OCI-LY7 (cell line): ENCODE data around the gene POU6F2. TPM values are rescaled to one million over a fixed set of nuclear protein-coding genes. Genes with fewer than 3 reads are reported as not detected.

Experiments used
- BruUV-seq: library from RNA; stranded (reverse); fragments of 400-500 nt; replicated peaks from 2 replicates; lab custom pipeline; 2021; lab: Mats Ljungman, UMichigan
- CTCF ChIA-PET: fragments of 300-600 bp; sonication (Branson Sonifier 250); formaldehyde crosslinking; loops from one replicate; lab custom pipeline; 2022; ENCODE audit warnings: antibody characterized with exemption; ENCODE audit not compliant: unreplicated experiment; lab: Charles Lee
- POLR2A ChIA-PET: fragments of 300-600 bp; sonication (Branson Sonifier 250); formaldehyde crosslinking; loops from one replicate; lab custom pipeline; 2022; ENCODE audit warnings: antibody characterized with exemption; lab: Charles Lee
- DNase-seq: peaks from one replicate; pipeline ENCODE4 v3.0.0-alpha.2; 2015; ENCODE audit warnings: low spot score
- H2AFZ ChIP-seq: fragments of 200-600 bp; sonication (generic), shearing (Covaris generic); 2 replicates; pipeline ENCODE4 v1.6.1; 2014; ENCODE audit warnings: mild to moderate bottlenecking, antibody characterized with exemption, low read length, moderate library complexity
- H3K27ac ChIP-seq: fragments of 200-600 bp; sonication (generic); 2 replicates; pipeline ENCODE4 v1.5.1; 2014; ENCODE audit warnings: mixed run types, low read depth, mild to moderate bottlenecking, moderate library complexity, low read length, inconsistent platforms; ENCODE audit not compliant: poor library complexity, severe bottlenecking
- H3K36me3 ChIP-seq: fragments of 200-600 bp; sonication (generic); 2 replicates; pipeline ENCODE4 v1.6.1; 2014; ENCODE audit warnings: mild to moderate bottlenecking, antibody characterized with exemption, low read length, moderate library complexity, mixed read lengths; ENCODE audit not compliant: insufficient read depth
- H3K4me1 ChIP-seq: fragments of 200-600 bp; sonication (generic); 2 replicates; pipeline ENCODE4 v1.5.1; 2014; ENCODE audit warnings: mild to moderate bottlenecking, low read length; ENCODE audit not compliant: insufficient read depth, poor library complexity, severe bottlenecking
- H3K4me2 ChIP-seq: fragments of 200-600 bp; sonication (generic); 2 replicates; pipeline ENCODE4 v1.6.1; 2014; ENCODE audit warnings: mild to moderate bottlenecking, low read length
- H3K4me3 ChIP-seq: fragments of 200-600 bp; sonication (generic); 2 replicates; pipeline ENCODE4 v1.5.1; 2014; ENCODE audit warnings: mild to moderate bottlenecking, low read depth, low read length; ENCODE audit not compliant: poor library complexity, severe bottlenecking
- H3K79me2 ChIP-seq: fragments of 200-600 bp; sonication (generic); 2 replicates; pipeline ENCODE4 v1.6.1; 2016; ENCODE audit warnings: low read depth, mild to moderate bottlenecking, low read length, moderate library complexity, mixed read lengths; ENCODE audit not compliant: insufficient read depth
- H3K9me2 ChIP-seq: fragments of 200-600 bp; sonication (generic); 2 replicates; pipeline ENCODE4 v1.6.1; 2016; ENCODE audit warnings: mild to moderate bottlenecking, low read length, mixed read lengths; ENCODE audit not compliant: insufficient read depth
- H3K9me3 ChIP-seq: fragments of 200-600 bp; sonication (generic); 2 replicates; pipeline ENCODE4 v1.6.1; 2014; ENCODE audit warnings: mild to moderate bottlenecking, mixed run types, low read length, mixed read lengths
- H4K20me1 ChIP-seq: fragments of 200-600 bp; sonication (generic); 2 replicates; pipeline ENCODE4 v1.6.1; 2014; ENCODE audit warnings: mild to moderate bottlenecking, antibody characterized with exemption, low read length, moderate library complexity, mixed read lengths; ENCODE audit not compliant: insufficient read depth
- EZH2phosphoT487 ChIP-seq: fragments of 200-600 bp; sonication (generic); IDR thresholded peaks from 2 replicates; pipeline ENCODE4 v1.6.1; 2018; ENCODE audit warnings: low read depth, borderline replicate concordance, mild to moderate bottlenecking, mixed run types, antibody characterized with exemption, low read length, moderate library complexity, mixed read lengths
- intact Hi-C: fragments of 100-400 bp; cut with micrococcal nuclease; formaldehyde crosslinking; loops from one replicate; pipeline ENCODE4 v1.10.0; 2022; ENCODE audit not compliant: unreplicated experiment
- total RNA-seq, 2 experiments: library from RNA; depleted of rRNA in 1 of 2; stranded (reverse); fragments of >200 nt in 1 of 2; shearing (Covaris generic) in 1 of 2; gene quantifications; 2 replicates each; pipeline ENCODE4 v1.2.3, GENCODE V29; 2014 to 2022
- TF ChIP-seq, protein P1 (sequence below): fragments of 200-600 bp; sonication (generic); conservative IDR thresholded peaks from 2 replicates; pipeline ENCODE4 v1.5.1; 2014; ENCODE audit warnings: mild to moderate bottlenecking, antibody characterized with exemption, low read length, moderate library complexity, mixed read lengths

POU6F2 gene
- total RNA-seq, 2 experiments from 2014 or later = 0.40 TPM; not detected in 1

- no peaks in the 10 kb centered on the region for H3K9me3 ChIP-seq
- no TSS peak for BruUV-seq
- H3K9me2 ChIP-seq = no peaks in the 10 kb centered on the region
- no peak overlapping the region for H3K4me2 ChIP-seq
- no peak for DNase-seq
- H4K20me1 ChIP-seq = no peaks in the 10 kb centered on the region
- intact Hi-C loops = no loop called here
- CTCF ChIA-PET = no interaction called here
- H3K36me3 ChIP-seq = no peaks in the 10 kb centered on the region
- no peaks in the 10 kb centered on the region for H3K4me1 ChIP-seq
- no peaks in the 10 kb centered on the region for H3K79me2 ChIP-seq
- H2AFZ ChIP-seq = no peak overlapping the region
- POLR2A ChIA-PET = interaction anchor here (1.2 kb wide), 1 partner anchor 11 kb away, joined by 4 read pairs; no protein-coding TSS in a partner anchor
- H3K27ac ChIP-seq = no peak overlapping the region
- TF ChIP-seq EZH2phosphoT487 = no peak
- TF ChIP-seq, protein P1, sequence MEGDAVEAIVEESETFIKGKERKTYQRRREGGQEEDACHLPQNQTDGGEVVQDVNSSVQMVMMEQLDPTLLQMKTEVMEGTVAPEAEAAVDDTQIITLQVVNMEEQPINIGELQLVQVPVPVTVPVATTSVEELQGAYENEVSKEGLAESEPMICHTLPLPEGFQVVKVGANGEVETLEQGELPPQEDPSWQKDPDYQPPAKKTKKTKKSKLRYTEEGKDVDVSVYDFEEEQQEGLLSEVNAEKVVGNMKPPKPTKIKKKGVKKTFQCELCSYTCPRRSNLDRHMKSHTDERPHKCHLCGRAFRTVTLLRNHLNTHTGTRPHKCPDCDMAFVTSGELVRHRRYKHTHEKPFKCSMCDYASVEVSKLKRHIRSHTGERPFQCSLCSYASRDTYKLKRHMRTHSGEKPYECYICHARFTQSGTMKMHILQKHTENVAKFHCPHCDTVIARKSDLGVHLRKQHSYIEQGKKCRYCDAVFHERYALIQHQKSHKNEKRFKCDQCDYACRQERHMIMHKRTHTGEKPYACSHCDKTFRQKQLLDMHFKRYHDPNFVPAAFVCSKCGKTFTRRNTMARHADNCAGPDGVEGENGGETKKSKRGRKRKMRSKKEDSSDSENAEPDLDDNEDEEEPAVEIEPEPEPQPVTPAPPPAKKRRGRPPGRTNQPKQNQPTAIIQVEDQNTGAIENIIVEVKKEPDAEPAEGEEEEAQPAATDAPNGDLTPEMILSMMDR = no peak
- no peak overlapping the region for H3K4me3 ChIP-seq
These were observed 292.3 kb downstream of the POU6F2 start for GRCh38 chr7:39270018-39270417.

DNA sequence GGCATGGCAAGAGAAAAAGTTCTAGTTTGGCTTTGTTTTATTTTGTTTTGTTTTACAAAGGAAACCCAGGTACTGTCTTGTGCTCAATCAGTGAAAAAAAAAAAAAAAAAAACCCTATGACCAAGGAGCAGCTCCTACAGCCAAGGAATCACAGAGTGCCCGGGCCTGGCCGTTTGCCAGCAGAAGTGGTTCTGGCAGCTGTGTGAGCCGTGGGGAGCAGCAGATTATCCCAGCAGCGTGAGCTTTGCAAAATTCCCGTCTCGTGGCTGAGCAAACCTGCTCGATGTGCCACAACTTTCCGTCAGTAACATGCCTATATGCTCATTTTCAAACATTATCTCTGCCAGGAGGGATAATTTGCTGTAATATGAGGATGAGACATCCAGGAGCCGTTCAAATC, 293.7 kb downstream of the POU6F2 start:
- no peak overlapping the region for H2AFZ ChIP-seq
- H3K79me2 ChIP-seq = no peaks in the 10 kb centered on the region
- H3K27ac ChIP-seq = no peak overlapping the region
- intact Hi-C loops = no loop called here
- no peaks in the 10 kb centered on the region for H3K4me1 ChIP-seq
- no peaks in the 10 kb centered on the region for H3K36me3 ChIP-seq
- BruUV-seq = no TSS peak
- ChIA-PET CTCF (no interaction called here), POLR2A (interaction anchor here (0.6 to 0.9 kb wide), 2 partner anchors 408 to 1596 kb away, joined by 4 to 5 read pairs; no protein-coding TSS in a partner anchor)
- no peak overlapping the region for H3K4me2 ChIP-seq
- no peak for DNase-seq
- H3K9me2 ChIP-seq = no peaks in the 10 kb centered on the region
- no peaks in the 10 kb centered on the region for H4K20me1 ChIP-seq
- H3K9me3 ChIP-seq = no peaks in the 10 kb centered on the region
- no peak for TF ChIP-seq EZH2phosphoT487
- TF ChIP-seq, protein P1 = no peak
- no peak overlapping the region for H3K4me3 ChIP-seq

DNA sequence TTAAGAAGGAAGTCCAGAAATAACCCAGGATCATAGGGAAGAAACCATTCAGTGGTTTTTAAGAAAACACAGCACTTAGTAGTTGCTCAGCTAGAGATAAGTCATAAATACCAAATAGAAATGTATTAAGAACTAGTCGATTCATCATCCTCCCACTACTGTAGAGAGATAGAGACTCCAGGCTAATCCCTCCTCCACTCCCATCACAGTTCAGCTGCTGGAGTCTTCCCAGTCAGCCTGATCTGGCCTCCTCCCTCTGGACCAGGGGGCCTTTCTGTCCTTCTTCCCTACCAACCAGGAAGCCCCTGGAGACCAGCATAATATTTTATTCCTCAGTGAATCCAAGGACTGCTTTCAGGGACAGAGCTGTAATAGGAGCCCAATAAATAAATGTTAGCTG, 294.4 kb downstream of the POU6F2 start:
- Histone ChIP-seq H3K4me3 (no peak overlapping the region), H3K9me3 (no peaks in the 10 kb centered on the region), H4K20me1 (no peaks in the 10 kb centered on the region), H3K36me3 (no peaks in the 10 kb centered on the region), H2AFZ (no peak overlapping the region), H3K9me2 (no peaks in the 10 kb centered on the region), H3K79me2 (no peaks in the 10 kb centered on the region), H3K4me2 (no peak overlapping the region), H3K4me1 (no peaks in the 10 kb centered on the region), H3K27ac (no peak overlapping the region)
- DNase-seq = no peak
- no TSS peak for BruUV-seq
- ChIA-PET POLR2A (interaction anchor here (0.9 kb wide), 1 partner anchor 407 kb away, joined by 4 read pairs; no protein-coding TSS in a partner anchor), CTCF (no interaction called here)
- intact Hi-C loops = no loop called here
- TF ChIP-seq, protein P1 = no peak
- no peak for TF ChIP-seq EZH2phosphoT487
